A549 (cell line): ENCODE data around the gene BCL6.

Experiments used
- CTCF ChIP-seq: fragments of >200 bp; sonication (Bioruptor Twin); formaldehyde crosslinking; IDR thresholded peaks from 3 replicates; pipeline ENCODE4 v1.5.1; 2016
- NFE2L2 ChIP-seq: fragments of 150-350 bp; conservative IDR thresholded peaks from 2 replicates; pipeline ENCODE4 v1.6.1; 2014; ENCODE audit warnings: low read length
- RNF2 ChIP-seq: fragments of 200-600 bp; sonication (generic); IDR thresholded peaks from 2 replicates; pipeline ENCODE4 v1.6.1; 2016; ENCODE audit warnings: low read depth, mild to moderate bottlenecking, antibody characterized with exemption, moderate library complexity, borderline replicate concordance

GRCh38 chr3:187778726-187779125 is 33.5 kb upstream of the BCL6 start:
- no peak for TF ChIP-seq RNF2
- TF ChIP-seq CTCF = no peak
- TF ChIP-seq NFE2L2 = no peak
